IMR-90 (cell line): ENCODE measurements around the gene SNX27. TPM values are rescaled to one million over a fixed set of nuclear protein-coding genes. Genes with fewer than 3 reads are reported as not detected.
A peak's percentile ranks its signal among the peaks of the same experiment; 100 is the strongest.

ENCODE experiments used
- ATAC-seq: fragments of 200-7000 bp; cut with Tn5 transposase; 2 replicates; pipeline ENCODE4 v1.9.1; 2020; ENCODE audit warnings: low read depth, mild to moderate bottlenecking, moderate library complexity
- BruUV-seq: library from RNA; stranded (reverse); fragments of 400-500 nt; replicated peaks from 2 replicates; lab custom pipeline; 2021; lab: Mats Ljungman, UMichigan
- CTCF ChIA-PET: fragments of 300-600 bp; formaldehyde crosslinking; extraction: SDS; loops from one replicate; lab custom pipeline; 2021; ENCODE audit warnings: antibody characterized with exemption; lab: Yijun Ruan, JAX
- POLR2A ChIA-PET: fragments of 300-600 bp; sonication (Branson Sonifier 250); formaldehyde crosslinking; loops from one replicate; lab custom pipeline; 2022; ENCODE audit warnings: antibody characterized with exemption; ENCODE audit not compliant: unreplicated experiment; lab: Charles Lee
- DNase-seq: peaks from one replicate; pipeline ENCODE4 v3.0.0; 2013
- H2AFZ ChIP-seq: replicated peaks from 2 replicates; pipeline ENCODE3; 2013; ENCODE audit warnings: low read length, mild to moderate bottlenecking; ENCODE audit not compliant: poor library complexity
- H2AK5ac ChIP-seq: 2 replicates; pipeline ENCODE4 v1.6.1; 2013; ENCODE audit warnings: low read depth, low read length, inconsistent platforms
- H2AK9ac ChIP-seq: replicated peaks from 2 replicates; pipeline ENCODE3; 2013; ENCODE audit warnings: mild to moderate bottlenecking, low read depth, low read length, moderate library complexity; ENCODE audit not compliant: poor library complexity
- H2BK120ac ChIP-seq: 2 replicates; pipeline ENCODE4 v1.6.1; 2013; ENCODE audit warnings: low read depth, low read length, inconsistent platforms
- H2BK15ac ChIP-seq: 3 replicates; pipeline ENCODE4 v1.6.1; 2013; ENCODE audit warnings: low read depth, low read length, inconsistent platforms
- H2BK20ac ChIP-seq: 2 replicates; pipeline ENCODE4 v1.6.1; 2013; ENCODE audit warnings: low read depth, mild to moderate bottlenecking, inconsistent platforms, low read length, moderate library complexity
- H2BK5ac ChIP-seq: 2 replicates; pipeline ENCODE4 v1.6.1; 2013; ENCODE audit warnings: mild to moderate bottlenecking, low read depth, low read length, inconsistent platforms; ENCODE audit not compliant: poor library complexity, severe bottlenecking
- H3K14ac ChIP-seq: replicated peaks from 2 replicates; pipeline ENCODE4 v1.6.1; 2013; ENCODE audit warnings: low read depth, low read length, inconsistent platforms
- H3K18ac ChIP-seq: 2 replicates; pipeline ENCODE4 v1.6.1; 2013; ENCODE audit warnings: low read depth, low read length, control low read depth
- H3K23ac ChIP-seq: 2 replicates; pipeline ENCODE4 v1.6.1; 2013; ENCODE audit warnings: low read depth, low read length, inconsistent platforms
- H3K27ac ChIP-seq: 2 replicates; pipeline ENCODE4 v1.5.1; 2013; ENCODE audit warnings: mild to moderate bottlenecking, control low read depth, low read length; ENCODE audit not compliant: insufficient read depth
- H3K27me3 ChIP-seq: 2 replicates; pipeline ENCODE4 v1.6.1; 2013; ENCODE audit warnings: low read length; ENCODE audit not compliant: control insufficient read depth, insufficient read depth
- H3K36me3 ChIP-seq: 2 replicates; pipeline ENCODE4 v1.6.1; 2013; ENCODE audit warnings: low read length, mixed read lengths; ENCODE audit not compliant: control insufficient read depth, insufficient read depth
- H3K4ac ChIP-seq: 2 replicates; pipeline ENCODE4 v1.6.1; 2013; ENCODE audit warnings: low read depth, low read length, inconsistent platforms
- H3K4me1 ChIP-seq: 2 replicates; pipeline ENCODE4 v1.6.1; 2013; ENCODE audit warnings: low read length, mixed read lengths; ENCODE audit not compliant: control insufficient read depth, insufficient read depth
- H3K4me2 ChIP-seq: 2 replicates; pipeline ENCODE4 v1.6.1; 2013; ENCODE audit warnings: low read depth, mild to moderate bottlenecking, control low read depth, low read length, moderate library complexity
- H3K4me3 ChIP-seq: 2 replicates; pipeline ENCODE4 v1.5.1; 2013; ENCODE audit warnings: low read depth, mild to moderate bottlenecking, control low read depth, low read length, moderate library complexity; ENCODE audit not compliant: insufficient read depth
- H3K56ac ChIP-seq: 2 replicates; pipeline ENCODE4 v1.6.1; 2013; ENCODE audit warnings: low read length, inconsistent platforms; ENCODE audit not compliant: insufficient read depth; ENCODE audit errors: extremely low read depth
- H3K79me1 ChIP-seq, 2 experiments: 2 replicates each; pipeline ENCODE4 v1.6.1; 2013; ENCODE audit warnings: low read length in 2 of 2, inconsistent platforms in 1 of 2, low read depth in 1 of 2
- H3K9ac ChIP-seq: 2 replicates; pipeline ENCODE4 v1.6.1; 2013; ENCODE audit warnings: low read depth, low read length, control low read depth
- H3K9me1 ChIP-seq: 2 replicates; pipeline ENCODE4 v1.6.1; 2013; ENCODE audit warnings: low read length, inconsistent platforms; ENCODE audit not compliant: insufficient read depth
- H3K9me3 ChIP-seq: 2 replicates; pipeline ENCODE4 v1.6.1; 2013; ENCODE audit warnings: low read length; ENCODE audit not compliant: control insufficient read depth, insufficient read depth
- H4K20me1 ChIP-seq: 2 replicates; pipeline ENCODE4 v1.6.1; 2013; ENCODE audit warnings: low read length, inconsistent platforms; ENCODE audit not compliant: insufficient read depth
- H4K5ac ChIP-seq: 2 replicates; pipeline ENCODE4 v1.6.1; 2013; ENCODE audit warnings: mild to moderate bottlenecking, low read depth, low read length, control low read depth
- H4K8ac ChIP-seq, 2 experiments: 2 replicates each; pipeline ENCODE4 v1.6.1; 2013; ENCODE audit warnings: low read depth in 2 of 2, low read length in 2 of 2, control low read depth in 1 of 2, inconsistent platforms in 1 of 2
- H4K91ac ChIP-seq: 2 replicates; pipeline ENCODE4 v1.6.1; 2013; ENCODE audit warnings: low read depth, low read length, inconsistent platforms; ENCODE audit not compliant: insufficient read depth
- BHLHE40 ChIP-seq: fragments of 150-350 bp; IDR thresholded peaks from 2 replicates; pipeline ENCODE4 v1.6.1; 2016; ENCODE audit warnings: mild to moderate bottlenecking, low read depth, low read length
- CEBPB ChIP-seq: IDR thresholded peaks from 2 replicates; pipeline ENCODE4 v1.6.1; 2012; ENCODE audit warnings: low read depth, low read length, improper control_type of control experiment
- CTCF ChIP-seq: conservative IDR thresholded peaks from 2 replicates; pipeline ENCODE4 v1.5.1; 2012; ENCODE audit warnings: mild to moderate bottlenecking, low read depth, low read length, improper control_type of control experiment
- MAZ ChIP-seq: IDR thresholded peaks from 2 replicates; pipeline ENCODE4 v1.6.1; 2012; ENCODE audit warnings: low read depth, mild to moderate bottlenecking, low read length, improper control_type of control experiment, moderate library complexity, borderline replicate concordance
- MXI1 ChIP-seq: IDR thresholded peaks from 2 replicates; pipeline ENCODE4 v1.6.1; 2012; ENCODE audit warnings: low read depth, mild to moderate bottlenecking, low read length, moderate library complexity, borderline replicate concordance
- NFE2L2 ChIP-seq: fragments of 150-350 bp; IDR thresholded peaks from 2 replicates; pipeline ENCODE4 v1.6.1; 2016; ENCODE audit warnings: low read depth, mild to moderate bottlenecking, low read length
- RAD21 ChIP-seq: IDR thresholded peaks from 2 replicates; pipeline ENCODE4 v1.6.1; 2012; ENCODE audit warnings: low read length, improper control_type of control experiment
- RCOR1 ChIP-seq: IDR thresholded peaks from 2 replicates; pipeline ENCODE4 v1.6.1; 2012; ENCODE audit warnings: mild to moderate bottlenecking, low read length, improper control_type of control experiment; ENCODE audit not compliant: insufficient replicate concordance
- SMC3 ChIP-seq: fragments of 150-350 bp; IDR thresholded peaks from 2 replicates; pipeline ENCODE4 v1.6.1; 2016; ENCODE audit warnings: low read depth, mild to moderate bottlenecking, antibody characterized with exemption, low read length, moderate library complexity
- WGBS, 2 experiments: methylation state at CpG; one replicate each; pipeline versions ENCODE4 v1.1.5 to v1.1.7; 2013; ENCODE audit warnings: missing lambda C conversion rate in 2 of 2; ENCODE audit not compliant: insufficient read length in 1 of 2; ENCODE audit errors: extremely low coverage in 2 of 2; 5-methylcytosine and 5-hydroxymethylcytosine counted together
- dilution Hi-C: fragments of 300-500 bp; cut with HindIII; formaldehyde crosslinking; loops from one replicate; pipeline ENCODE4 v1.14.3; 2018; ENCODE audit warnings: low sequenced_read_pairs; ENCODE audit not compliant: unreplicated experiment
- in situ Hi-C: fragments of 300-500 bp; cut with MboI; formaldehyde crosslinking; loops from 3 replicates; pipeline ENCODE4 v1.14.3; 2019; ENCODE audit warnings: low sequenced_read_pairs, inconsistent platforms, mixed read lengths
- intact Hi-C: fragments of 100-400 bp; cut with micrococcal nuclease; formaldehyde crosslinking; loops from 2 replicates; pipeline ENCODE4 v1.10.0; 2022
- polyA plus RNA-seq, 3 experiments: library from polyadenylated mRNA; depleted of rRNA; stranded (reverse); fragments of >200 nt; gene quantifications; 2 replicates each; pipeline ENCODE4 v1.2.3, GENCODE V29; 2012; ENCODE audit warnings: low replicate concordance in 1 of 3
- total RNA-seq: library from RNA; depleted of rRNA; stranded (reverse); fragments of >200 nt; gene quantifications from 2 replicates; pipeline ENCODE4 v1.2.3, GENCODE V29; 2012

Gene SNX27
- total and polyA plus RNA-seq, 2 of the 4 experiments (the other 2 are of a cell fraction): 12.3 to 25.6 TPM

- Histone ChIP-seq H3K79me1 (no peaks in the 10 kb centered on the region), H2AK9ac (peak overlapping the region; percentile 63), H2BK120ac (0 out of 2 replicates have a peak overlapping the region, but pooled peaks have one; percentile 5), H3K18ac (no peak overlapping the region), H2AK5ac (no peak overlapping the region), H3K27ac (no peak overlapping the region), H3K4ac (no peak overlapping the region), H4K91ac (no peak overlapping the region), H2AFZ (peak overlapping the region; percentile 36), H4K5ac (no peak overlapping the region), H3K4me3 (no peak overlapping the region), H2BK15ac (no peak overlapping the region), H3K9me1 (0 out of 2 replicates have a peak, but pooled peaks cover 3% of the 10 kb centered on the region), H3K27me3 (no peaks in the 10 kb centered on the region), H2BK5ac (no peak overlapping the region), H3K23ac (no peak overlapping the region), H2BK20ac (0 out of 2 replicates have a peak overlapping the region, but pooled peaks have one; percentile 22), H3K9me3 (peaks cover 4% of the 10 kb centered on the region; the same call in 1 of the 2 replicates), H3K4me2 (peak overlapping the region; percentile 80; the same call in 1 of the 2 replicates), H3K14ac (no peak overlapping the region), H3K36me3 (no peaks in the 10 kb centered on the region), H3K56ac (no peak overlapping the region; the same call in 1 of the 2 replicates), H4K20me1 (no peaks in the 10 kb centered on the region; the same call in 1 of the 2 replicates), H3K4me1 (no peaks in the 10 kb centered on the region), H3K9ac (peak overlapping the region; percentile 48; the same call in 1 of the 2 replicates), H4K8ac (no peak overlapping the region)
- BruUV-seq: no TSS peak
- no peak for DNase-seq
- in situ Hi-C loops: no loop called here
- WGBS, 2 experiments: 4% methylated on average over 9 of the region's 12 CpGs; no CpG with 5 or more reads in 1 of the 2 experiments
- dilution Hi-C loops: no loop called here
- ChIA-PET CTCF (interaction anchor here (0.7 to 2.3 kb wide), 6 partner anchors 8 to 141 kb away, joined by 3 to 7 read pairs (median 3); partner anchors contain the start of gene SNX27), POLR2A (no interaction called here)
- intact Hi-C loops: loop anchor here (2.0 kb wide), 1 partner anchor 141 kb away; no protein-coding TSS in a partner anchor
- TF ChIP-seq CEBPB (no peak), MXI1 (no peak), RAD21 (peak; percentile 77), BHLHE40 (no peak), MAZ (no peak), CTCF (peak; percentile 72), RCOR1 (no peak), SMC3 (peak; percentile 79), NFE2L2 (no peak)
- peak; percentile 46; the same call in 1 of the 2 replicates for ATAC-seq
Observed at GRCh38 chr1:151594143-151594625, 17.7 kb upstream of the SNX27 start.
